GM23248 (cell line): Measurements from ENCODE around the gene TMEM108. TPM values are rescaled to one million over a fixed set of nuclear protein-coding genes. Genes with fewer than 3 reads are reported as not detected.
A peak's percentile ranks its signal among the peaks of the same experiment; 100 is the strongest.

Source experiments
- DNase-seq: peaks from one replicate; pipeline ENCODE4 v3.0.0-alpha.2; 2015
- H2AFZ ChIP-seq: fragments of 200-600 bp; sonication (generic); 2 replicates; pipeline ENCODE4 v1.6.1; 2016; ENCODE audit warnings: antibody characterized with exemption
- H3F3A ChIP-seq: fragments of 200-600 bp; sonication (generic); 2 replicates; pipeline ENCODE4 v1.6.1; 2016; ENCODE audit warnings: mild to moderate bottlenecking, antibody characterized with exemption, mixed run types; ENCODE audit not compliant: insufficient read depth
- H3K27ac ChIP-seq: fragments of 200-600 bp; sonication (generic); 2 replicates; pipeline ENCODE4 v1.5.1; 2016; ENCODE audit warnings: mild to moderate bottlenecking
- H3K27me3 ChIP-seq: fragments of 200-600 bp; sonication (generic); replicated peaks from 2 replicates; pipeline ENCODE4 v1.6.1; 2016; ENCODE audit warnings: mild to moderate bottlenecking; ENCODE audit not compliant: insufficient read depth
- H3K36me3 ChIP-seq: fragments of 200-600 bp; sonication (generic); 2 replicates; pipeline ENCODE4 v1.6.1; 2016; ENCODE audit warnings: low read depth, mild to moderate bottlenecking
- H3K4me1 ChIP-seq: fragments of 200-600 bp; sonication (generic); 2 replicates; pipeline ENCODE4 v1.6.1; 2016; ENCODE audit warnings: mild to moderate bottlenecking; ENCODE audit not compliant: insufficient read depth
- H3K4me2 ChIP-seq: fragments of 200-600 bp; sonication (generic); one replicate; pipeline ENCODE4 v1.6.1; 2016; ENCODE audit warnings: mild to moderate bottlenecking; ENCODE audit not compliant: unreplicated experiment
- H3K4me3 ChIP-seq: fragments of 200-600 bp; sonication (generic); 2 replicates; pipeline ENCODE4 v1.5.1; 2016; ENCODE audit warnings: mild to moderate bottlenecking
- H3K79me2 ChIP-seq: fragments of 200-600 bp; sonication (generic); 2 replicates; pipeline ENCODE4 v1.6.1; 2016; ENCODE audit warnings: mild to moderate bottlenecking; ENCODE audit not compliant: insufficient read depth
- H3K9ac ChIP-seq: fragments of 200-600 bp; sonication (generic); 2 replicates; pipeline ENCODE4 v1.6.1; 2016; ENCODE audit warnings: mild to moderate bottlenecking
- H3K9me2 ChIP-seq: fragments of 200-600 bp; sonication (generic); 2 replicates; pipeline ENCODE4 v1.6.1; 2016; ENCODE audit warnings: mixed run types, mild to moderate bottlenecking, moderate library complexity; ENCODE audit not compliant: insufficient read depth
- H3K9me3 ChIP-seq: fragments of 200-600 bp; sonication (generic); one replicate; pipeline ENCODE4 v1.6.1; 2017; ENCODE audit warnings: low read depth
- H4K20me1 ChIP-seq: fragments of 200-600 bp; sonication (generic); 2 replicates; pipeline ENCODE4 v1.6.0; 2016; ENCODE audit not compliant: insufficient read depth
- EZH2 ChIP-seq: fragments of 200-600 bp; sonication (generic); IDR thresholded peaks from 2 replicates; pipeline ENCODE4 v1.6.1; 2018; ENCODE audit warnings: antibody characterized with exemption, mild to moderate bottlenecking; ENCODE audit not compliant: insufficient read depth, poor library complexity, severe bottlenecking
- EZH2phosphoT487 ChIP-seq: fragments of 200-600 bp; sonication (generic); IDR thresholded peaks from 2 replicates; pipeline ENCODE4 v1.6.1; 2018; ENCODE audit warnings: antibody characterized with exemption, moderate library complexity, mild to moderate bottlenecking, low read depth; ENCODE audit not compliant: insufficient read depth
- WGBS, 2 experiments: methylation state at CpG; one replicate each; pipeline ENCODE4 v1.1.6; 2015 to 2017; ENCODE audit warnings: low lambda C conversion rate in 2 of 2, low coverage in 1 of 2; ENCODE audit errors: missing lambda C conversion rate in 2 of 2; 5-methylcytosine and 5-hydroxymethylcytosine counted together
- in situ Hi-C: fragments of 300-500 bp; cut with MboI; formaldehyde crosslinking; loops from 2 replicates; pipeline ENCODE4 v1.15.0; 2020
- polyA plus RNA-seq: library from polyadenylated mRNA; unstranded; fragments of >200 nt; fragmentation: Nextera tagmentation; extraction: Ambion mirVana; gene quantifications from 2 replicates; pipeline ENCODE4 v1.2.1, GENCODE V29; 2016
- total RNA-seq: library from RNA; depleted of rRNA; stranded (reverse); fragments of >200 nt; shearing (Covaris generic); gene quantifications from 2 replicates; pipeline ENCODE4 v1.2.3, GENCODE V29; 2014

Gene TMEM108
- total and polyA plus RNA-seq, 2 experiments from 2014 or later, result not detected

GRCh38 chr3:133381346-133382109, 343.3 kb downstream of the TMEM108 start:
- Histone ChIP-seq H3K79me2 (no peaks in the 10 kb centered on the region), H3K4me3 (no peak overlapping the region), H3K4me1 (no peaks in the 10 kb centered on the region), H3F3A (no peaks in the 10 kb centered on the region), H3K4me2 (no peak overlapping the region), H2AFZ (no peak overlapping the region), H4K20me1 (no peaks in the 10 kb centered on the region), H3K27ac (no peak overlapping the region), H3K27me3 (no peaks in the 10 kb centered on the region; the same call in 1 of the 2 replicates), H3K9me3 (no peaks in the 10 kb centered on the region), H3K36me3 (no peaks in the 10 kb centered on the region), H3K9me2 (no peaks in the 10 kb centered on the region), H3K9ac (no peak overlapping the region)
- in situ Hi-C loops, result no loop called here
- DNase-seq, result no peak
- TF ChIP-seq EZH2phosphoT487 (no peak), EZH2 (no peak)
- 33 to 34% methylated on average over 4 of the region's 4 CpGs for WGBS, 2 experiments

GRCh38 chr3:133383175-133383574, 345.0 kb downstream of the TMEM108 start:
- Histone ChIP-seq H2AFZ (no peak overlapping the region), H3K79me2 (no peaks in the 10 kb centered on the region), H3K27ac (no peak overlapping the region), H3F3A (no peaks in the 10 kb centered on the region), H3K9me3 (no peaks in the 10 kb centered on the region), H3K4me3 (no peak overlapping the region), H3K9ac (no peak overlapping the region), H3K27me3 (no peaks in the 10 kb centered on the region; the same call in 1 of the 2 replicates), H3K36me3 (no peaks in the 10 kb centered on the region), H4K20me1 (no peaks in the 10 kb centered on the region), H3K4me2 (no peak overlapping the region), H3K9me2 (no peaks in the 10 kb centered on the region), H3K4me1 (no peaks in the 10 kb centered on the region)
- no peak for TF ChIP-seq EZH2phosphoT487
- TF ChIP-seq EZH2, result no peak
- in situ Hi-C loops, result no loop called here
- no peak for DNase-seq
- WGBS, 2 experiments, result 74 to 90% methylated on average over 3 of the region's 3 CpGs

GRCh38 chr3:133383741-133384140, 345.6 kb downstream of the TMEM108 start:
- in situ Hi-C loops, result no loop called here
- H3K79me2 ChIP-seq, result no peaks in the 10 kb centered on the region
- 67 to 72% methylated on average over 5 of the region's 5 CpGs for WGBS, 2 experiments
- H3K9ac ChIP-seq, result no peak overlapping the region
- no peaks in the 10 kb centered on the region for H3K36me3 ChIP-seq
- H3K9me2 ChIP-seq, result no peaks in the 10 kb centered on the region
- no peak for TF ChIP-seq EZH2phosphoT487
- no peak for TF ChIP-seq EZH2
- no peaks in the 10 kb centered on the region for H3K9me3 ChIP-seq
- no peak overlapping the region for H2AFZ ChIP-seq
- H3K27ac ChIP-seq, result no peak overlapping the region
- H3K4me1 ChIP-seq, result no peaks in the 10 kb centered on the region
- H3K27me3 ChIP-seq, result no peaks in the 10 kb centered on the region; the same call in 1 of the 2 replicates
- H3F3A ChIP-seq, result no peaks in the 10 kb centered on the region
- H3K4me3 ChIP-seq, result no peak overlapping the region
- no peak overlapping the region for H3K4me2 ChIP-seq
- no peak for DNase-seq
- no peaks in the 10 kb centered on the region for H4K20me1 ChIP-seq

GRCh38 chr3:133384331-133385027, 346.3 kb downstream of the TMEM108 start:
- WGBS, 2 experiments, result 12 to 13% methylated on average over 13 of the region's 13 CpGs
- in situ Hi-C loops, result no loop called here
- TF ChIP-seq EZH2, result no peak
- no peak for TF ChIP-seq EZH2phosphoT487
- peak; percentile 56 for DNase-seq
- Histone ChIP-seq H3K4me3 (no peak overlapping the region), H3F3A (no peaks in the 10 kb centered on the region), H3K27ac (no peak overlapping the region), H3K4me1 (no peaks in the 10 kb centered on the region), H3K9me3 (no peaks in the 10 kb centered on the region), H3K27me3 (no peaks in the 10 kb centered on the region; the same call in 1 of the 2 replicates), H3K9ac (no peak overlapping the region), H3K36me3 (no peaks in the 10 kb centered on the region), H3K79me2 (no peaks in the 10 kb centered on the region), H2AFZ (no peak overlapping the region), H4K20me1 (no peaks in the 10 kb centered on the region), H3K4me2 (no peak overlapping the region), H3K9me2 (no peaks in the 10 kb centered on the region)
